NCI-H1436 treated with DMSO at 0.1 percent for 48 hours (cell line): ENCODE data around the gene NPAS3.

Source experiments
- DNase-seq: peaks from one replicate; lab custom pipeline; 2025; lab: John Stamatoyannopoulos, UW

NPAS3 gene

GRCh38 chr14:32938719-32939253 lies at the start of gene NPAS3:
NPAS3 (plus strand) TSS chr14:32938879.
- no peak for DNase-seq

DNA sequence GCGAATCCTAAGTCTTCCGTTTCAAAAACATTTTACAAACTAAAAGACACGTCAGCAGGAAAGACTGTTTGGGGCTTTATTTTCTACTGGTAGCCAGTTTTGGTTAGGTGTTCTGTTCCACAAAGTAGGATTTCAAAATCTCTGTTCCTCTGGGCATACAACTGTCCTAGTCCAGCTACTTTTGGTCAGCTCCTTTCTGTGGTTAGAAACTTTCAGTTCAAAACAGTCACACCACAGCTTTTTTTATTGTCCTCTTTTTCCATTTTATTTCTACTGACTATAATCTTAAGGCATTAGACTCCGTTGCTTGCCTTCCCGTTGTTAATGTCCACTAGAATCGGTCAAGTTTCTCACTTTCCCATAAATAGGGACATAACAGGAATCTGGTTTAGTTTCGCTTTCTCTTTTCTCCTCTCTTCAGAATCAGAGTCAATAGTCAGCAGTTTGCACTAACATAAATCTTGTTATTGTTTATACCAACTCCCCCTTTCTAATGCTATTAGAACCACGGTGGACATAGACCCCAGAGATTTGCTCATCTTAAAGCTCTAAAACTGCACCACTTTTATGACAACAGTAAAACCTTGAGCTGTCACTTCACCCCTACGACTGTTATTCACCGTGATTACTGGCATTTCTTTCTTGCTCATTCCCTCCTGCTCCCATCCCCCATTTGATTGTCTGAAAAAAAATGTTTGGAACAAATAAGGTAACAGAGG lies 41.5 kb upstream of the NPAS3 start:
- DNase-seq, result no peak

GRCh38 chr14:32897698-32898064 lies 41.0 kb upstream of the NPAS3 start:
- no peak for DNase-seq

DNA sequence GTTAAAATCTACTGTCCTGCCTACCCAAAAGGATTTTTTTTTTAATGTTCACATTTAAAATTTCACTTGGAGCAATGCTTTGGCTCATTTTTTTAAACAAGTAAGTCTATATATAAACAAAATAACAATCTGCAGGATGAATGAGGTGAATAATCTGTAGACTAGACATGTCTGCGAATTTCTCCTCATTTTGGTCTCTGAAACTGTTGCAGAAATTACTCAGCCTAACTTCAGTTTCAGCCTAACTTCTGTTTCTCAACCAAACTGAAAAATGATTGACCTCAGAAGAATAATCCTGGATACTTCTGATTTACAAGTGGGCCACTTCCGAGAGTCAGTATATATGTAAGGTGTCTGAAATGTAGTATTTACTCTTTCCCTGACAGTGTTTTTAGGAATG lies 39.8 kb upstream of the NPAS3 start:
- DNase-seq, result no peak

DNA sequence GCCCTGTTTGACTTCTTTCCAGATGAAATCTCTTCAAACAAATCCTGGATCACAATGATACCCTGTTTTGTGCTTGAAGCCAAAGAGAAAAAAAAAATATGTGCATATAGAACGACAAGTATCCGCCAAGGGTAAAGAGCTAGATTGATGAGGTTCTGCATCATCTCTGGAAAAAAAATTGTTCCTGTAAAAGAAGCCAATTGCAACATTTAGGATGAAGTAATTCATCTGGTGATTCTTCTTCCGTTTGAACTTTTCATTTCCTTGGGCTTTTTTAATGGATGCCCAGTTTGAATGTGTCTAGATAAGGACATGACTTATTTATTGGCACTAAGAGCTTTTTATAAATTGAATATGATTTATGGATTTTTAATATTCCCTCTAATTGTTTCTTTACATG lies 38.1 kb upstream of the NPAS3 start:
- DNase-seq, result no peak

DNA sequence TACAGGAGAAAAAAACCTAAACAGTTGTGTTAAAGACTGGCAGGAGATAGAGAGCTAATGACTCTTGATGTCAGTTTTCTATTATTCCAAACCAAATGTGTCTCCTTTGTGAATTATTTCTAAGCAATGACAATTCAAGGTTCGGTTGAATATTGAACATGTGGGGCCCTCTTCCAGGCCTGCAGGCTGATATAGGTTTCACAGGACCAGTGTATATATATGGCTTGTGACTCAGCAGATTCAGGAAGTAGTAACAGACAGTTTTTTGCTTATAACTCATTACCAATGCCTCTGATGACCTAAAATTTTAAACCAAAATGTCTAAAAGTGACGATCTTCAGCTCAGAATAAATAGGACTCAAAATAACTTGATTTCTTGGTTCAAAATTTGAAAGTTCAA lies 33.7 kb upstream of the NPAS3 start:
- no peak for DNase-seq

- no peak for DNase-seq
Measured at GRCh38 chr14:32906672-32907071, 32.0 kb upstream of the NPAS3 start.

DNA sequence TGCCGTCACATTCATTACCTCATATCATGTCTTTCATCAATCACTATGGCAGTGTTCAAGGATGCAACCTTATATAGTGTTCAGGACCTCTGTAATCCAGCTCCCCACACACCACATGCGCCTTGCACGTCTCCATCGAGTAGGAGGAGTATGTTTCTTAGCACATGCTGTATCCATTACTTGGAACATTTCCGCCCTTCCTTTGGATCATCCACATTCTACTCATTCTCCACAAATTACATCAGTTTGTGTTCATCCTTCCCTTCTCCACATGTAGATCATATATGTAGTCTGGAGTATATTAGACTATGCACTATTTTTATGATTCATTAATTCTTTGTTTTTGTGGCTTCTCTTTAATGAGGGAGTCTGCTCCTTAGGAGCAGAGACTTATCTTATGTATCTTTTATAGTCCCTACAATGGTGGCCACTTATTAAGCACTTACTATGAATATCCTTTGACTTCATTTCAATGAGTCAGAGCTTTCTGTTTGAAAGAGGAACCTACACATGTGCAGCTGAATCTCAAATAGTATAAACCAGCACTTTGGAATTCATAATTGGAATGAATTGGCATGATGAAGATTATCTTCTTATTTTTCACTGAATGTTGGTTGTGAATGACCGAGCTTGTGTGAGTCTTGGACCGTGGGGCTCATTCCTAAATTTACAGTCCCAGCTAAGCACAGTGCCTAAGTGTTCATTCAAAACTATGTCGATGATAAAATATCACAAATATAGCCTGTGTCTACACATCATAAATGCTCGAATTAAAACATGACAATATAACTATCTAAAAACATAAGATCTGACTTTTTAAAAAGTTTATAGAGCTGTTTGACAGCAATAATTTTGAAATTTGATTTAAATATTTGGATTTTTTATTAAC lies 30.2 kb upstream of the NPAS3 start:
- no peak for DNase-seq

DNA sequence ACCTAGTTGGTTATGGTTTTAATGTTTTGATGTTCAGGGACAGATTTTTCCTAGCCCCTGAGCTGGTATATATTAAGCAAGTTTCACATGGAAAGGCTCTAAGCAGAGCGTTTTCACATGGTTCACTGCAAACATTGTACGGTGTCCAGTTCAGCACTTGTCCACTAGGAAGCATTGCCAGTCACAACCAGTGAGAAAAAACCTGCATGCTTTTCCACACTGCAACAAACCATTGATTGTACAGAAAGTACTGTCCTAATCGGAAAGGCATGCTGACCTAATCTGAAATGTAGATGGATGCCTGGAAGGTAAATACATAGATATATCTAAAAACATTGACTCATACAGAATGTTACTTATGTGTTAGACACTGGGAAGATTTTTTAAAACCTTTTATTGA lies 25.0 kb upstream of the NPAS3 start:
- no peak for DNase-seq

DNA sequence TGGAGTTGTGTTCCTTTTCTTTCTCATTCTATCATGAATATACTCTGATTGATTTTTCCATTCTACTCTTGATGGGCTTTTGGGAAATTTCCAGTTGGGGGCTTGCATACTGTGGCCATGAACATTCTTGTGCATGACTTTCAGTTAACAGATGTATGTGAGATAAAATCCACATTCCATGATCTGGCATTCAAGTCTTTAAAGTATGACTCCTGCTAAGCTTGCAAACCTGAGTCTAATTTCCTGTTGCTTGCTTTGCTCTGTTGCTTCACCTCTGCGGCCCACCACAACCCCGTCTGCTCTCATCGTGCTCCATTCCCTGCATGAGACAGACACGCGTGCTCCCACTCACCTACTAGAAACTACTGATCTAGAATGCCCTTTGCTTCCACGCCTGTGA lies 24.3 kb upstream of the NPAS3 start:
- DNase-seq, result no peak

GRCh38 chr14:32920696-32921276 lies 17.9 kb upstream of the NPAS3 start:
- DNase-seq, result no peak

DNA sequence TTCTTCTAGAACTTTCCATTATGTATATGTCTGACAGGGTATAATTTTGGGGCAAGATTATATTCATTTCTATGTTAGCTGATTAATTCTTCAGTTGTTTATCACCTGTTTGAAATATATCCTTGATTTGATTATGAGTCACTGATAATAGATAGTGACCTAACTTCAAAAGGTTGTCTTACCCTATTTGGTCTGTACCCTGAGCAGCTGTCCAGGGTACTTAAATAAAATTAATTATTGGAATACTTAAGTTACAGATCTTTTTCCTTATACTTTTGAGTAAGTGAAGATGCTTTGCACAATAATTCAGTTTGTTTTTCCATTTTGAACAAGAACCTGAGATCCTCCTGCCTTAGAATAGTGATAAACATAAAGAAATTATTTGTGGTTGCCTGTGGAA lies 13.2 kb upstream of the NPAS3 start:
- no peak for DNase-seq

DNA sequence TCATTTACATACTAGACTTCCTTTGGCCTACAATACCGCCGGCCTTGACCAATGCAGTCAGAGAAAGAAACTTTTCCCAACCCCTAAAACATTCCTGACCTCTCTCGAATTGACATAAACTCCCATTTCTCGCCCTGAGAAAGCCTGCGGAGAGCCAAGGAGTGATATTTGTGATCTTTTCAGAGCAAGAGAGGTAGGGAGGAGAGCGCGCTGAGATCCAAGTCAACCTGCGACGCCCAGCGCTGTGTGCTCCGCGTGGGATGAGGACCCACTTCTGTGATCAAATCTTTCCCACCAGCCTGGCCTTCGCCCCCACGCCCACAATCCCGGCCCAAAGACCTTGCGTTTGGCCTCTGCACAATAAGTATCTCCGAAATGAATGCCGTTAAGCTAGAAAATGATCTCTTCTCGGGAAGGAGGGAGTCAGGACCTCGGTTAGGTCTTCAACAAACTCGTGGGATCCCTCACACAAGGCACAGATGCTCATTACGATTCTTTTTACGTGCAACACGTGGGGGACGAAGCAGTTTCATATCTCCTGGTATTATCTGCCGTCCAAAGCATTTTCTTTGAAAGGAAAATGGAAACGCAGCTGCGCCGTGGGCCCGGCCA lies 6.3 kb upstream of the NPAS3 start:
- no peak for DNase-seq

GRCh38 chr14:32932914-32933628 lies 5.6 kb upstream of the NPAS3 start:
- no peak for DNase-seq

GRCh38 chr14:32933629-32934072 lies 5.0 kb upstream of the NPAS3 start:
- DNase-seq, result no peak

DNA sequence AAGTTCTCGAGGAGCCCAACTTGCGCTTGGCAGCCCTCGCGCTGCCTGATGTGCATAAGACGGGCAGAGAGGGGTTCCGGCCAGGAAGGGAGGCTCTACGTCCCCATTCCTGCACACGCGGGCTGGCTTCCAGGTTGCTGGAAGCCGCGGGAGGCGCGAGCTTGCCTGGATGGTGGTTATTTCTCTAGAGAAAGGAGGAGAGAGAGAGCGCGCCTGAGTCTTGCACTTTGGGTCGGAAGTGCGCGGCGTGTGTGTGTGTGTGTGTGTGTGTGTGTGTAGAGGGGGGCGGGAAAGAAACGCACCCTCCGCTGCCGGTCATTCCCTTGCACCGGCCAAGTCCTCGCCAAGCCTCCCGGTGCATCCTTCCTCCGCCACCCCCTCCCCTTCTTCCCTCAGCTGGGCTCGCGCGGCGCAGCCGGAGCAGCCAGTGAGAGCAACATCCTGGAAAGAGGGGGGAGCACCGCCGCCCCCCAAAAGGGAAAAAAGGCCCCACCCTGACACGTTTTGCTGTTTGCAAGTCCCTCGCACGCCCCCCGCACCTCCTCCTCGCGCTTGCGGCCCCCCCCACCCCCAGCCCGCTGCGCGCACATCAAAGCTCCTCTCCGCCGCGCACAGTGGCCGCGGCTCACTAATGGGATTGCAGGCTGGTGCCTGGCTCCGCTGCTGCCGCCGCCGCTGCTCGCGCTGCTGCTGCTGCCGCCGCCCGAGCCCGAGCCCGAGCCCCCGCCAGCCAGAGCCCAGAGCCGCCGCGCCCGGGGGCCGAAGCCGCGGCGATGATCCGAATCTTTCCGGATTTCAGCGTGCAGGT lies 4.4 kb upstream of the NPAS3 start:
- no peak for DNase-seq

GRCh38 chr14:32934881-32935633 lies 3.6 kb upstream of the NPAS3 start:
- DNase-seq, result no peak

GRCh38 chr14:32939254-32940065 lies 781 bp downstream of the NPAS3 start:
- no peak for DNase-seq

DNA sequence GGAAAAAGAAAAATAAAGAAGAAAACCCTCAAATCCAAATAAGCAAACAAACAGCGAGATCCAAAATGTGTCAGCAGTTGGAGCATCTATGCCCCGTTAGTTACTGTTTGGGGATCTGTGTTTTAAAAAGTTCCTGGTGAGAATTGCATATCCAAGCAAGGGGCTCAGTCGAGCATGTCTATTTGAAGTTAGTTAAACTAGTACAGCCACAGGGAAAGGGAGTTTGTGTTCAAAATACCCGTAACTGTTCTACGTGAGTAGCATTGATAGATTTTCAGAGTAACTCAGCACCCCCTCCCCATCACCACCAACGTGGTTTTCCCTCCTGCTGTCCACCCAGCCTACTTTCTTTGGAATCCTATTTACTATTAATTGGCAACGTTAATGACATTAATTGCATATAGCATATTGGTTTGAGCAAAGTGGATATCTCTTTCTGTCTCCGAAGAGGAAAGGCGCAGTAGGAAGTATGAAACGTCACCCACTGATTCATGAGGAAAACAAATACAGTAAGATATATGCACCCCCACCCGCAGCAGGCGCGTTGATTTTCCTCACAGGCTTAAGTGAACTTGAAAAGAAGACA lies 1.5 kb downstream of the NPAS3 start:
- no peak for DNase-seq
